D721Med (cell line): ENCODE results near the gene PTPRG.

ENCODE experiments used
- DNase-seq: peaks from one replicate; pipeline ENCODE4 v3.0.0; 2011; ENCODE audit warnings: low spot score; ENCODE audit not compliant: insufficient read length
- FAIRE-seq: peaks from 2 replicates; lab custom pipeline; 2011; peaks lifted over from hg19 to GRCh38; lab: Jason Lieb, UNC
- TF ChIP-seq, protein P1 (sequence below): IDR thresholded peaks from 2 replicates; pipeline ENCODE4 v1.5.1; 2012; ENCODE audit warnings: mild to moderate bottlenecking, control low read depth; ENCODE audit not compliant: insufficient read depth; ENCODE audit errors: missing control alignments

The PTPRG gene

DNA sequence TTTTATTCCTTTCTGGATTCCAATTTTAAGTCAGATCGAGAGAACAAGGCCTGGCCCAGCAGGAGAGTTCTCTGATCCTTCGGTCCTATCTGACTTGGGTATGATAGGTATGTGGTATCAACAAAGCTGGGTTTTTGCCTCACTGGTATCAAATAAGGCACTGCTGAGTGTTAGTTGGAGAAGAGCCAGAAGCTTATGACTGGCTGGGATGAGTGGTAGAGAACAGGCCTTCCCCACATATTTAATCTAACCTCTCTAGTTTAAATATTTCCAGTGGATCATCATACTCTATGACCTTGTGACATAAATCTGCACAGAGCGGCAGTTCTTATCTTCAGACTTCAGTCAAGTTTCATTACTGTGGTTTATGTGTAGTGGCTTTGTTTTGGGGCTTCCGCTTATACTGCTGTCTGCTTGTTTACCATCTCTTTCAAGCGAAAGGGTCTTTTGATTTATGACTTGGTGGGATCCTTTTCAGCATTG lies 164.5 kb downstream of the PTPRG start:
- FAIRE-seq: no peak
- DNase-seq: no peak
- TF ChIP-seq, protein P1, sequence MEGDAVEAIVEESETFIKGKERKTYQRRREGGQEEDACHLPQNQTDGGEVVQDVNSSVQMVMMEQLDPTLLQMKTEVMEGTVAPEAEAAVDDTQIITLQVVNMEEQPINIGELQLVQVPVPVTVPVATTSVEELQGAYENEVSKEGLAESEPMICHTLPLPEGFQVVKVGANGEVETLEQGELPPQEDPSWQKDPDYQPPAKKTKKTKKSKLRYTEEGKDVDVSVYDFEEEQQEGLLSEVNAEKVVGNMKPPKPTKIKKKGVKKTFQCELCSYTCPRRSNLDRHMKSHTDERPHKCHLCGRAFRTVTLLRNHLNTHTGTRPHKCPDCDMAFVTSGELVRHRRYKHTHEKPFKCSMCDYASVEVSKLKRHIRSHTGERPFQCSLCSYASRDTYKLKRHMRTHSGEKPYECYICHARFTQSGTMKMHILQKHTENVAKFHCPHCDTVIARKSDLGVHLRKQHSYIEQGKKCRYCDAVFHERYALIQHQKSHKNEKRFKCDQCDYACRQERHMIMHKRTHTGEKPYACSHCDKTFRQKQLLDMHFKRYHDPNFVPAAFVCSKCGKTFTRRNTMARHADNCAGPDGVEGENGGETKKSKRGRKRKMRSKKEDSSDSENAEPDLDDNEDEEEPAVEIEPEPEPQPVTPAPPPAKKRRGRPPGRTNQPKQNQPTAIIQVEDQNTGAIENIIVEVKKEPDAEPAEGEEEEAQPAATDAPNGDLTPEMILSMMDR: no peak

DNA sequence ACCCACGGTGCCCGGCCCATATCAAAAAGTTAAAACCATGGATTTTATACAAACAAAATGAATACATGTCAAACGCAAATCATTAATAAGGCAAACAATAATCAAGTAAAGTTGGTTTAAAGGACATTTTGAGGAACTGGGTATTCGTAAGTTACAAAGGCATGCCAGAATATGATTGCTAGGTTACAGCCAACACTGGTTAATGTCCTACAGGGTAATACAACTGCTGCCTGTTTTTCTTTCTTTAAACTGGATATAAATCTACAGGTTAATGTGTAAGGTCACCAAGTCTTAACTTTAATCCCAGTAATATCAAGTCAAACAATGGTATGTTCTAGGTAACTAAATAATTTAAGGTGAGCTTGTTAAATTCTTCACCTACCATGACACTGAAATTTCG lies 166.1 kb downstream of the PTPRG start:
- FAIRE-seq (peak; percentile 11), DNase-seq (no peak)
- TF ChIP-seq, protein P1: no peak

DNA sequence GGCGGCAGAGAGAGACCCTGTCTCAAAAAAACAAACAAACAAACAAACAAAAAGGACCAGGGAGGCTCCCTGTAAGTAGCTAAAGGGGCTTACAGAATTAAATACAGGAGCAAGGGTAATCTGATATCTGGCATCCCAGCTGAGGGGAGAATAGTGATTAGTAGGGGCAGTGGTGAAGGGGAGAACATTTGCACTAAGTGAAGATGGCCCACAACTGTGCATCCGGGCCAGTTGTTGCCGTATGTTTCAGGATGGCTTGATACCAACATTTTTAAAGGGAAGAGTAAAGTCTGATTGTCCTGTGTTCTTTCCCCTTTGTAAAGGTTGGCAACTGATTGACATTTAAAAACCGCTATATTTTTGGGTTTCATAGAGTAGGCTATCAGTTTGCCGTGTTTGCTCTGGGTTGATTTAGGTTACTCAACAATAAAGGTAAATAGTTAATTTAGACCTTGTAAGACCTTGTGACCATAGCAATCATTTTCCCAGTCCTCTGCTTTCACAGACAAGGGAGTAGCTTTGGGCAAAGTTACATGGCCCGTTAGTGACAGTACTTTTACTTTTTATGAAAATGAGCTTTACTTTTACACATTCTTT lies 167.8 kb downstream of the PTPRG start:
- TF ChIP-seq, protein P1: no peak
- FAIRE-seq (no peak), DNase-seq (peak; percentile 21)

DNA sequence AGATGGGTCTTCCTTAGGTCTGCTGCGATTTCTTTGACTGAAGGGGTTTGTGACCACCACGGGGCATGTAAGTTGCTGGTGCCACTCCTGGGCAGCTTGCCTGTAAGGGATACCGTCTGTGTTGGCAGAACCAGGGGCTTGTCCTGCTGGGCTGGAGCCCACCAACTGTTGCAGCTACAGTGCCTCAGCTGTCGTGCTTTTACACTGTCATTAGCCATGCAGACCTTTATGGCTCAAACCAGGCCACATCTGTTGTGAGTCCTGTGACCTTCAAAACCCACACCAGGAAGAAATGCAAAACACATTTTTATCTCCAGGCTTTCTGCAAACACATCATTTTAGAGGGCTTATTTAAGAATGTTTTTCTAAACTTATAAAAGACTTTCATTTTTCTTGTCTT lies 168.7 kb downstream of the PTPRG start:
- TF ChIP-seq, protein P1: no peak
- DNase-seq (no peak), FAIRE-seq (no peak)

DNA sequence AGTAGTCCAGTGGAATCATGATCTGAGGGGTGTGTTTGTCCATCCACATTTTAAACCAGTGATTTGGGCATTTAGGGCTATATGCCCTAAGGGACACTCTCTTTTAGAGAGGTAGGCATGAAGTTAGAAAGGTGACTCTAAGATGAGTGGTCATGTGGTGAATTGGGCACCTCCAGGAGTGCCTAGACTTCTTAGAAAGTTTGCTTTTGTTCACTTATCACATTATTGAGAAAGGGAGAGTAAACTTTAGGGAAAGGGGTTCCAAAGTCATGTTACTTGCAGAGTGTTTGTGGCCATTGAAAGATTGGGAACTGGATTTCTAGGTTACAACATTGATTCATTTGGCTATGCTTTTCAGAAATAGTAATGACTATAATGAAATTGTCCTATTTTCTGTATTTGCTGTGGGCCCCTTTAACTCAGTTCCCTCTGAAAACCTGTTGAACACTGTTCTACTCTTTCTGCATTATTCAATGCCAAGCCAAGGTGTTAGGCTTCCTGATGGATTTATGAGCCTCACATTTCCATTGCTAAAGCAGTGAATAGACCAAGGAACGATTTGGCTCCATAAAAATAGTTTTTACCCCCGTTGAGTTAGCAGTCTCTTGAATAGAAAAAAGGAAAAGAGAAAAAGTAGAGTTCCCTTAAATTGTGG lies 169.3 kb downstream of the PTPRG start:
- TF ChIP-seq, protein P1: no peak

DNA sequence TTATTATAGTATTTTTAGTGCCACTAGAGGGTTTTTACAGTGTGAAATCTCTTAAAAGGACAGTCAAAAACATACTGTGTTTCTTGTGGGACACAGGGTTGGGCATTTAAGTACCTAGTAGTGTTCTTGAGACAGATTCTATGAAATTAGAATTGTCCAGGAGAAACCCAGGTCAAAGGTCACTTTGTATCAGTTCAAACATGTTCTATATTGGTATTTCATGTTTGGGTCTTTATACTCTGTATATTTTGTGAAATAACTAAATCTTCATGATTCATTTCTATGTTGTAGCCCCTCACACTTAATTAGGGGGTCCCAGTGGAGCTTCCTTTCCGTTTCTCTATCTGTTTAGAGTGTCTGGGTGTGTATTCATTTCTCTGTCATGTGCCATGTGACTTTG lies 171.6 kb downstream of the PTPRG start:
- FAIRE-seq (no peak), DNase-seq (no peak)
- TF ChIP-seq, protein P1: no peak

More for the DNA sequence above, 169.3 kb downstream of the PTPRG start:
- FAIRE-seq (no peak), DNase-seq (no peak)

DNA sequence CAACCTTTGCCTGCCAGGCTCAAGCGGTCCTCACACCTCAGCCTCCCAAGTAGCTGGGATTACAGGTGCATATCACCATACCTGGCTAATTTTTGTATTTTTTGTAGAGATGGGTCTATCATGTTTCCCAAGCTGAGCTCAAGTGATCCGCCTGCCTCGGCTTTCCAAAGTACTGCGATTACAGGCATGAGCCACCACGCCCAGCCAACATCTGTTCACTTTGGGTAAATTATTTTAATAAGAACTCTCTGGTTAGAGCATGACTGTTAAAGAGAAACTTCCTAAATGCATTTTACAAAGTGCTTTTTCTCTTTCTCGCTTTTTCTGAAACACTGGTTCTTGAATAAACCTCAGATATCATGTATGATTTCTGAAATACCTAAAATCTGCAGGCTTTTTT lies 172.5 kb downstream of the PTPRG start:
- DNase-seq: no peak
- FAIRE-seq: peak; percentile 6
- TF ChIP-seq, protein P1: no peak
